Tibial artery (tissue), 4 donors: Measurements from ENCODE around the gene ZFP1.

Source experiments
- DNase-seq, 2 donors: peaks; one replicate each; pipeline ENCODE4 v3.0.0-alpha.2; 2019
- H3K27ac ChIP-seq, 2 donors: fragments of 200-600 bp; sonication (generic) in 1 of 2; 1 replicate in 1 of 2; 2 replicates in 1 of 2; pipeline ENCODE4 v1.5.1; 2018 to 2019; ENCODE audit warnings: mild to moderate bottlenecking in 1 of 2
- H3K27me3 ChIP-seq, 2 donors: fragments of 200-600 bp; sonication (generic) in 1 of 2; one replicate each; pipeline versions ENCODE4 v1.5.1 to v1.6.0; 2016 to 2019
- H3K36me3 ChIP-seq, 3 donors: fragments of 200-600 bp; sonication (generic) in 2 of 3; one replicate each; pipeline ENCODE4 v1.5.1; 2016 to 2019; ENCODE audit warnings: mild to moderate bottlenecking in 2 of 3
- H3K4me1 ChIP-seq, 4 donors: fragments of 200-600 bp; sonication (generic) in 2 of 4; 1 replicate in 3 of 4; 2 replicates in 1 of 4; pipeline ENCODE4 v1.5.1; 2016 to 2019
- H3K4me3 ChIP-seq, 2 donors: fragments of 200-600 bp; sonication (generic) in 1 of 2; 1 replicate in 1 of 2; 2 replicates in 1 of 2; pipeline ENCODE4 v1.5.1; 2018 to 2019; ENCODE audit warnings: mild to moderate bottlenecking in 2 of 2
- H3K9me3 ChIP-seq, 3 donors: fragments of 200-600 bp; sonication (generic) in 1 of 3; one replicate each; pipeline ENCODE4 v1.5.1; 2016 to 2019
- CTCF ChIP-seq, 2 experiments: fragments of 200-600 bp in 1 of 2; fragments of 450-650 bp in 1 of 2; IDR thresholded peaks; one replicate each; pipeline ENCODE4 v1.5.1; 2017 to 2019; ENCODE audit warnings: antibody characterized with exemption in 2 of 2, mild to moderate bottlenecking in 1 of 2, moderate library complexity in 1 of 2
- intact Hi-C: fragments of 100-400 bp; cut with DNase I; formaldehyde crosslinking; loops from one replicate; pipeline ENCODE4 v1.15.0; 2023; ENCODE audit warnings: low total_unique reads

The ZFP1 gene

GRCh38 chr16:75192606-75193264 is 44.4 kb downstream of the ZFP1 start:
- no peaks in the 10 kb centered on the region for H3K36me3 ChIP-seq
- no peaks in the 10 kb centered on the region for H3K4me1 ChIP-seq
- no peak overlapping the region for H3K27ac ChIP-seq
- no peak overlapping the region for H3K4me3 ChIP-seq
- H3K9me3 ChIP-seq, result no peaks in the 10 kb centered on the region
- peaks cover 0 to 15% of the 10 kb centered on the region in 2 donors for H3K27me3 ChIP-seq
- DNase-seq, result no peak
- TF ChIP-seq CTCF (IDR thresholded peaks at IDR 0.05), result no peak
- intact Hi-C loops, result loop anchor here (10.0 kb wide), 1 partner anchor 562 kb away; no protein-coding TSS in a partner anchor

- TF ChIP-seq CTCF (IDR thresholded peaks at IDR 0.05), result no peak
- no peak for DNase-seq
- H3K27ac ChIP-seq, result no peak overlapping the region
- no peaks in the 10 kb centered on the region for H3K9me3 ChIP-seq
- no peaks in the 10 kb centered on the region for H3K36me3 ChIP-seq
- H3K27me3 ChIP-seq, result peaks cover 0 to 20% of the 10 kb centered on the region in 2 donors
- H3K4me1 ChIP-seq, result peaks cover 0 to 1% (median 0%) of the 10 kb centered on the region in 4 donors
- intact Hi-C loops, result loop anchor here (10.0 kb wide), 1 partner anchor 562 kb away; no protein-coding TSS in a partner anchor
- no peak overlapping the region for H3K4me3 ChIP-seq
Observed at GRCh38 chr16:75193265-75193650, 44.9 kb downstream of the ZFP1 start.

- Histone ChIP-seq H3K4me1 (peaks cover 0 to 3% (median 0%) of the 10 kb centered on the region in 4 donors), H3K4me3 (no peak overlapping the region), H3K36me3 (no peaks in the 10 kb centered on the region), H3K9me3 (no peaks in the 10 kb centered on the region), H3K27me3 (peaks cover 0 to 23% of the 10 kb centered on the region in 2 donors), H3K27ac (no peak overlapping the region)
- intact Hi-C loops, result loop anchor here (10.0 kb wide), 1 partner anchor 561 kb away; no protein-coding TSS in a partner anchor
- TF ChIP-seq CTCF (IDR thresholded peaks at IDR 0.05), result no peak
- peak in 1 of 2 donors; percentile 25 for DNase-seq
Observed at GRCh38 chr16:75193730-75194444, 45.6 kb downstream of the ZFP1 start.

- intact Hi-C loops, result loop anchor here (5.0 to 10.0 kb wide), 2 partner anchors 266 to 559 kb away; partner anchors contain the start of gene TMEM170A
- Histone ChIP-seq H3K27me3 (peaks cover 0 to 23% of the 10 kb centered on the region in 2 donors), H3K9me3 (no peaks in the 10 kb centered on the region), H3K4me1 (peaks cover 0 to 20% (median 6%) of the 10 kb centered on the region in 4 donors), H3K4me3 (no peak overlapping the region), H3K27ac (no peak overlapping the region), H3K36me3 (no peaks in the 10 kb centered on the region)
- no peak for TF ChIP-seq CTCF (IDR thresholded peaks at IDR 0.05)
- DNase-seq, result peak in 1 of 2 donors; percentile 44
Observed at GRCh38 chr16:75195811-75196790, 47.8 kb downstream of the ZFP1 start.

- H3K27me3 ChIP-seq, result peaks cover 0 to 23% of the 10 kb centered on the region in 2 donors
- intact Hi-C loops, result loop anchor here (5.0 to 10.0 kb wide), 2 partner anchors 265 to 558 kb away; partner anchors contain the start of gene TMEM170A
Observed at GRCh38 chr16:75196836-75197235, 48.5 kb downstream of the ZFP1 start.

More at GRCh38 chr16:75196836-75197235, 48.5 kb downstream of the ZFP1 start:
- DNase-seq, result peak in 1 of 2 donors; percentile 46
- Histone ChIP-seq H3K4me1 (peaks cover 0 to 22% (median 7%) of the 10 kb centered on the region in 4 donors), H3K9me3 (no peaks in the 10 kb centered on the region), H3K4me3 (no peak overlapping the region), H3K27ac (no peak overlapping the region), H3K36me3 (no peaks in the 10 kb centered on the region)
- no peak for TF ChIP-seq CTCF (IDR thresholded peaks at IDR 0.05)
